ENCODE measurements around the gene LGALS4.
"Not testable (repeated sequence)": the region's sequence is repeated elsewhere in the genome, so short reads cannot be mapped to it uniquely, and the experiment has no call there.

LGALS4 gene

GRCh38 chr19:38766276-38767047 is 46.3 kb downstream of the LGALS4 start:
- DNase-seq = no peak

GRCh38 chr19:38765214-38765613 is 47.5 kb downstream of the LGALS4 start:
- no peak for DNase-seq

GRCh38 chr19:38763795-38764220 is 48.9 kb downstream of the LGALS4 start:
- no peak for DNase-seq

GRCh38 chr19:38761884-38762389 is 50.8 kb downstream of the LGALS4 start:
- DNase-seq = not testable (repeated sequence)

GRCh38 chr19:38760805-38761517 is 51.8 kb downstream of the LGALS4 start:
- DNase-seq = not testable (repeated sequence)

GRCh38 chr19:38759590-38760003 is 53.1 kb downstream of the LGALS4 start:
- DNase-seq = no peak

- DNase-seq = not testable (repeated sequence)
These were observed 58.5 kb downstream of the LGALS4 start for GRCh38 chr19:38754196-38754595.

- not testable (repeated sequence) for DNase-seq
These were observed 59.0 kb downstream of the LGALS4 start for GRCh38 chr19:38753783-38754182.
